IMR-90 (cell line): ENCODE results near the gene MYO1D. TPM values are rescaled to one million over a fixed set of nuclear protein-coding genes. Genes with fewer than 3 reads are reported as not detected.

Experiments
- ATAC-seq: fragments of 200-7000 bp; cut with Tn5 transposase; 2 replicates; pipeline ENCODE4 v1.9.1; 2020; ENCODE audit warnings: low read depth, mild to moderate bottlenecking, moderate library complexity
- BruUV-seq: library from RNA; stranded (reverse); fragments of 400-500 nt; replicated peaks from 2 replicates; lab custom pipeline; 2021; lab: Mats Ljungman, UMichigan
- CTCF ChIA-PET: fragments of 300-600 bp; formaldehyde crosslinking; extraction: SDS; loops from one replicate; lab custom pipeline; 2021; ENCODE audit warnings: antibody characterized with exemption; lab: Yijun Ruan, JAX
- POLR2A ChIA-PET: fragments of 300-600 bp; sonication (Branson Sonifier 250); formaldehyde crosslinking; loops from one replicate; lab custom pipeline; 2022; ENCODE audit warnings: antibody characterized with exemption; ENCODE audit not compliant: unreplicated experiment; lab: Charles Lee
- DNase-seq: peaks from one replicate; pipeline ENCODE4 v3.0.0; 2013
- H2AFZ ChIP-seq: replicated peaks from 2 replicates; pipeline ENCODE3; 2013; ENCODE audit warnings: low read length, mild to moderate bottlenecking; ENCODE audit not compliant: poor library complexity
- H2AK5ac ChIP-seq: 2 replicates; pipeline ENCODE4 v1.6.1; 2013; ENCODE audit warnings: low read depth, low read length, inconsistent platforms
- H2AK9ac ChIP-seq: replicated peaks from 2 replicates; pipeline ENCODE3; 2013; ENCODE audit warnings: mild to moderate bottlenecking, low read depth, low read length, moderate library complexity; ENCODE audit not compliant: poor library complexity
- H2BK120ac ChIP-seq: 2 replicates; pipeline ENCODE4 v1.6.1; 2013; ENCODE audit warnings: low read depth, low read length, inconsistent platforms
- H2BK15ac ChIP-seq: 3 replicates; pipeline ENCODE4 v1.6.1; 2013; ENCODE audit warnings: low read depth, low read length, inconsistent platforms
- H2BK20ac ChIP-seq: 2 replicates; pipeline ENCODE4 v1.6.1; 2013; ENCODE audit warnings: low read depth, mild to moderate bottlenecking, inconsistent platforms, low read length, moderate library complexity
- H2BK5ac ChIP-seq: 2 replicates; pipeline ENCODE4 v1.6.1; 2013; ENCODE audit warnings: mild to moderate bottlenecking, low read depth, low read length, inconsistent platforms; ENCODE audit not compliant: poor library complexity, severe bottlenecking
- H3K14ac ChIP-seq: replicated peaks from 2 replicates; pipeline ENCODE4 v1.6.1; 2013; ENCODE audit warnings: low read depth, low read length, inconsistent platforms
- H3K18ac ChIP-seq: 2 replicates; pipeline ENCODE4 v1.6.1; 2013; ENCODE audit warnings: low read depth, low read length, control low read depth
- H3K23ac ChIP-seq: 2 replicates; pipeline ENCODE4 v1.6.1; 2013; ENCODE audit warnings: low read depth, low read length, inconsistent platforms
- H3K27ac ChIP-seq: 2 replicates; pipeline ENCODE4 v1.5.1; 2013; ENCODE audit warnings: mild to moderate bottlenecking, control low read depth, low read length; ENCODE audit not compliant: insufficient read depth
- H3K27me3 ChIP-seq: 2 replicates; pipeline ENCODE4 v1.6.1; 2013; ENCODE audit warnings: low read length; ENCODE audit not compliant: control insufficient read depth, insufficient read depth
- H3K36me3 ChIP-seq: 2 replicates; pipeline ENCODE4 v1.6.1; 2013; ENCODE audit warnings: low read length, mixed read lengths; ENCODE audit not compliant: control insufficient read depth, insufficient read depth
- H3K4ac ChIP-seq: 2 replicates; pipeline ENCODE4 v1.6.1; 2013; ENCODE audit warnings: low read depth, low read length, inconsistent platforms
- H3K4me1 ChIP-seq: 2 replicates; pipeline ENCODE4 v1.6.1; 2013; ENCODE audit warnings: low read length, mixed read lengths; ENCODE audit not compliant: control insufficient read depth, insufficient read depth
- H3K4me2 ChIP-seq: 2 replicates; pipeline ENCODE4 v1.6.1; 2013; ENCODE audit warnings: low read depth, mild to moderate bottlenecking, control low read depth, low read length, moderate library complexity
- H3K4me3 ChIP-seq: 2 replicates; pipeline ENCODE4 v1.5.1; 2013; ENCODE audit warnings: low read depth, mild to moderate bottlenecking, control low read depth, low read length, moderate library complexity; ENCODE audit not compliant: insufficient read depth
- H3K56ac ChIP-seq: 2 replicates; pipeline ENCODE4 v1.6.1; 2013; ENCODE audit warnings: low read length, inconsistent platforms; ENCODE audit not compliant: insufficient read depth; ENCODE audit errors: extremely low read depth
- H3K79me1 ChIP-seq, 2 experiments: 2 replicates each; pipeline ENCODE4 v1.6.1; 2013; ENCODE audit warnings: low read length in 2 of 2, inconsistent platforms in 1 of 2, low read depth in 1 of 2
- H3K9ac ChIP-seq: 2 replicates; pipeline ENCODE4 v1.6.1; 2013; ENCODE audit warnings: low read depth, low read length, control low read depth
- H3K9me1 ChIP-seq: 2 replicates; pipeline ENCODE4 v1.6.1; 2013; ENCODE audit warnings: low read length, inconsistent platforms; ENCODE audit not compliant: insufficient read depth
- H3K9me3 ChIP-seq: 2 replicates; pipeline ENCODE4 v1.6.1; 2013; ENCODE audit warnings: low read length; ENCODE audit not compliant: control insufficient read depth, insufficient read depth
- H4K20me1 ChIP-seq: 2 replicates; pipeline ENCODE4 v1.6.1; 2013; ENCODE audit warnings: low read length, inconsistent platforms; ENCODE audit not compliant: insufficient read depth
- H4K5ac ChIP-seq: 2 replicates; pipeline ENCODE4 v1.6.1; 2013; ENCODE audit warnings: mild to moderate bottlenecking, low read depth, low read length, control low read depth
- H4K8ac ChIP-seq, 2 experiments: 2 replicates each; pipeline ENCODE4 v1.6.1; 2013; ENCODE audit warnings: low read depth in 2 of 2, low read length in 2 of 2, control low read depth in 1 of 2, inconsistent platforms in 1 of 2
- H4K91ac ChIP-seq: 2 replicates; pipeline ENCODE4 v1.6.1; 2013; ENCODE audit warnings: low read depth, low read length, inconsistent platforms; ENCODE audit not compliant: insufficient read depth
- CHD1 ChIP-seq: IDR thresholded peaks from 2 replicates; pipeline ENCODE4 v1.6.1; 2012; ENCODE audit warnings: low read depth, low read length, improper control_type of control experiment
- FOS ChIP-seq: fragments of 150-350 bp; IDR thresholded peaks from 2 replicates; pipeline ENCODE4 v1.6.1; 2016; ENCODE audit warnings: low read depth, low read length
- MAFK ChIP-seq: IDR thresholded peaks from 2 replicates; pipeline ENCODE4 v1.6.1; 2012; ENCODE audit warnings: low read depth, low read length, improper control_type of control experiment
- MAZ ChIP-seq: IDR thresholded peaks from 2 replicates; pipeline ENCODE4 v1.6.1; 2012; ENCODE audit warnings: low read depth, mild to moderate bottlenecking, low read length, improper control_type of control experiment, moderate library complexity, borderline replicate concordance
- NFE2L2 ChIP-seq: fragments of 150-350 bp; IDR thresholded peaks from 2 replicates; pipeline ENCODE4 v1.6.1; 2016; ENCODE audit warnings: low read depth, mild to moderate bottlenecking, low read length
- POLR2A ChIP-seq: IDR thresholded peaks from 2 replicates; pipeline ENCODE4 v1.6.1; 2012; ENCODE audit warnings: mild to moderate bottlenecking, low read depth, low read length
- RCOR1 ChIP-seq: IDR thresholded peaks from 2 replicates; pipeline ENCODE4 v1.6.1; 2012; ENCODE audit warnings: mild to moderate bottlenecking, low read length, improper control_type of control experiment; ENCODE audit not compliant: insufficient replicate concordance
- RFX5 ChIP-seq: IDR thresholded peaks from 2 replicates; pipeline ENCODE4 v1.8.0; 2012; ENCODE audit warnings: low read depth, mild to moderate bottlenecking, low read length, moderate library complexity
- WGBS, 2 experiments: methylation state at CpG; one replicate each; pipeline versions ENCODE4 v1.1.5 to v1.1.7; 2013; ENCODE audit warnings: missing lambda C conversion rate in 2 of 2; ENCODE audit not compliant: insufficient read length in 1 of 2; ENCODE audit errors: extremely low coverage in 2 of 2; 5-methylcytosine and 5-hydroxymethylcytosine counted together
- dilution Hi-C: fragments of 300-500 bp; cut with HindIII; formaldehyde crosslinking; loops from one replicate; pipeline ENCODE4 v1.14.3; 2018; ENCODE audit warnings: low sequenced_read_pairs; ENCODE audit not compliant: unreplicated experiment
- in situ Hi-C: fragments of 300-500 bp; cut with MboI; formaldehyde crosslinking; loops from 3 replicates; pipeline ENCODE4 v1.14.3; 2019; ENCODE audit warnings: low sequenced_read_pairs, inconsistent platforms, mixed read lengths
- intact Hi-C: fragments of 100-400 bp; cut with micrococcal nuclease; formaldehyde crosslinking; loops from 2 replicates; pipeline ENCODE4 v1.10.0; 2022
- polyA plus RNA-seq, 3 experiments: library from polyadenylated mRNA; depleted of rRNA; stranded (reverse); fragments of >200 nt; gene quantifications; 2 replicates each; pipeline ENCODE4 v1.2.3, GENCODE V29; 2012; ENCODE audit warnings: low replicate concordance in 1 of 3
- total RNA-seq: library from RNA; depleted of rRNA; stranded (reverse); fragments of >200 nt; gene quantifications from 2 replicates; pipeline ENCODE4 v1.2.3, GENCODE V29; 2012
- TF ChIP-seq, protein P1 (sequence below): fragments of 150-350 bp; IDR thresholded peaks from 2 replicates; pipeline ENCODE4 v1.6.1; 2016; ENCODE audit warnings: low read depth, mild to moderate bottlenecking, low read length, moderate library complexity, borderline replicate concordance

Gene MYO1D
- total and polyA plus RNA-seq, 2 of the 4 experiments (the other 2 are of a cell fraction): 0.63 to 0.90 TPM

DNA sequence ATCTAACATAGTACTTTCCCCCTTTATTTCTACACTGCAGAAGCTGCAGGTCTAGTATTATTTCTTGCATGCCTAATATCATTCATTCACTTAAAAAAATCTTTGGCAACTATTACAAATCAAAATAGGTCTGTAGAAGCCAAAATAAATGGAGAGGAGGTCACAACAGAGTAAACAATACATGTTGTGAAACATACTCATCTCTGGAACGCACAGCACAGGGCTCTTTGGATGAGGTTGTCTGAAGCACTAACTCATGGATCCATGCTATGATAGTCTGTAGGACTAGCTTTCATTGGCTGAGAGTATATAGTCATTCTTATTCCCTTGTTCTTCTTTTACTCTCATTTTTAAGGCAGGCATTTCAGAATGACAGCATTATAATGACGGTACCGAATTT is 21.3 kb downstream of the MYO1D start:
- no peak overlapping the region for H4K8ac ChIP-seq
- dilution Hi-C loops (no loop called here), in situ Hi-C loops (no loop called here), intact Hi-C loops (no loop called here)
- no TSS peak for BruUV-seq
- no peak overlapping the region for H3K4me3 ChIP-seq
- H3K4me1 ChIP-seq: no peaks in the 10 kb centered on the region
- H2BK15ac ChIP-seq: no peak overlapping the region
- no peak overlapping the region for H2BK20ac ChIP-seq
- H4K5ac ChIP-seq: no peak overlapping the region
- no peak overlapping the region for H3K18ac ChIP-seq
- no peak overlapping the region for H3K4ac ChIP-seq
- H2AK9ac ChIP-seq: no peak overlapping the region
- H2BK120ac ChIP-seq: no peak overlapping the region
- H3K79me1 ChIP-seq: no peaks in the 10 kb centered on the region
- H4K91ac ChIP-seq: no peak overlapping the region
- no peak overlapping the region for H3K27ac ChIP-seq
- no peak overlapping the region for H3K9ac ChIP-seq
- CTCF ChIA-PET: no interaction called here
- POLR2A ChIA-PET: no interaction called here
- no peaks in the 10 kb centered on the region; the same call in 1 of the 2 replicates for H3K27me3 ChIP-seq
- no peak overlapping the region for H3K56ac ChIP-seq
- no peak overlapping the region for H3K14ac ChIP-seq
- no peaks in the 10 kb centered on the region for H3K36me3 ChIP-seq
- H3K23ac ChIP-seq: no peak overlapping the region
- H3K4me2 ChIP-seq: no peak overlapping the region
- ATAC-seq: no peak
- no peak overlapping the region for H2AK5ac ChIP-seq
- no peak for DNase-seq
- H2AFZ ChIP-seq: no peak overlapping the region
- no peaks in the 10 kb centered on the region for H3K9me3 ChIP-seq
- WGBS, 2 experiments: no CpG with 5 or more reads among the region's 3 CpGs
- no peaks in the 10 kb centered on the region for H3K9me1 ChIP-seq
- H2BK5ac ChIP-seq: no peak overlapping the region
- TF ChIP-seq POLR2A (no peak), MAZ (no peak), NFE2L2 (no peak), RCOR1 (no peak), CHD1 (no peak), MAFK (no peak), FOS (no peak), RFX5 (no peak)
- TF ChIP-seq, protein P1, sequence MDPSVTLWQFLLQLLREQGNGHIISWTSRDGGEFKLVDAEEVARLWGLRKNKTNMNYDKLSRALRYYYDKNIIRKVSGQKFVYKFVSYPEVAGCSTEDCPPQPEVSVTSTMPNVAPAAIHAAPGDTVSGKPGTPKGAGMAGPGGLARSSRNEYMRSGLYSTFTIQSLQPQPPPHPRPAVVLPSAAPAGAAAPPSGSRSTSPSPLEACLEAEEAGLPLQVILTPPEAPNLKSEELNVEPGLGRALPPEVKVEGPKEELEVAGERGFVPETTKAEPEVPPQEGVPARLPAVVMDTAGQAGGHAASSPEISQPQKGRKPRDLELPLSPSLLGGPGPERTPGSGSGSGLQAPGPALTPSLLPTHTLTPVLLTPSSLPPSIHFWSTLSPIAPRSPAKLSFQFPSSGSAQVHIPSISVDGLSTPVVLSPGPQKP: no peak
- H4K20me1 ChIP-seq: no peaks in the 10 kb centered on the region
